Peyer's patch (tissue), 4 donors: ENCODE results near the gene ZFHX3.

Experiments used
- POLR2A ChIP-seq, 2 donors: fragments of 450-650 bp; IDR thresholded peaks; one replicate each; pipeline ENCODE4 v1.5.1; 2017; ENCODE audit warnings: antibody characterized with exemption in 2 of 2, mild to moderate bottlenecking in 2 of 2, moderate library complexity in 2 of 2
- TF ChIP-seq, protein P1 (sequence below), 6 experiments: fragments of 450-650 bp in 4 of 6; fragments of 200-600 bp in 2 of 6; sonication (generic) in 1 of 6; IDR thresholded peaks; one replicate each; pipeline ENCODE4 v1.5.1; 2017 to 2019; ENCODE audit warnings: antibody characterized with exemption in 6 of 6, mild to moderate bottlenecking in 3 of 6, moderate library complexity in 1 of 6

DNA sequence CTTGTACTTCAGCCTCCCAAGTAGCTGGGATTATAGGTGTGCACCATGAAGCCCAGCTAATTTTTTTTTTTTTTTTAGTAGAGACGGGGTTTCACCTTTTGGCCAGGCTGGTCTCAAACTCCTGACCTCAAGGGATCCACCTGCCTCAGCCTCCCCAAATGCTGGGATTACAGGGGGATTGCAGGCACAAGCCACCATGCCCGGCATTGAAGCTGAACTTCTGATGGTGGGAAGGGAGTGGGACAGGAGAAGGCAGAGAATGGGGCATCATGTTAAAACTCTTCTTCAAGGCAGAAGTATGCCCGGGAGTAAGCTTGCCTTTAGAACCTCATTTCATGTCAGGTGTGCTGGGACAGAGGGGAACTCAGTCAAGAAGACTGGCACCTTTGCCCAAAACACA, 48.6 kb upstream of the ZFHX3 start:
- no peak for TF ChIP-seq POLR2A (IDR thresholded peaks at IDR 0.05)
- TF ChIP-seq, protein P1, sequence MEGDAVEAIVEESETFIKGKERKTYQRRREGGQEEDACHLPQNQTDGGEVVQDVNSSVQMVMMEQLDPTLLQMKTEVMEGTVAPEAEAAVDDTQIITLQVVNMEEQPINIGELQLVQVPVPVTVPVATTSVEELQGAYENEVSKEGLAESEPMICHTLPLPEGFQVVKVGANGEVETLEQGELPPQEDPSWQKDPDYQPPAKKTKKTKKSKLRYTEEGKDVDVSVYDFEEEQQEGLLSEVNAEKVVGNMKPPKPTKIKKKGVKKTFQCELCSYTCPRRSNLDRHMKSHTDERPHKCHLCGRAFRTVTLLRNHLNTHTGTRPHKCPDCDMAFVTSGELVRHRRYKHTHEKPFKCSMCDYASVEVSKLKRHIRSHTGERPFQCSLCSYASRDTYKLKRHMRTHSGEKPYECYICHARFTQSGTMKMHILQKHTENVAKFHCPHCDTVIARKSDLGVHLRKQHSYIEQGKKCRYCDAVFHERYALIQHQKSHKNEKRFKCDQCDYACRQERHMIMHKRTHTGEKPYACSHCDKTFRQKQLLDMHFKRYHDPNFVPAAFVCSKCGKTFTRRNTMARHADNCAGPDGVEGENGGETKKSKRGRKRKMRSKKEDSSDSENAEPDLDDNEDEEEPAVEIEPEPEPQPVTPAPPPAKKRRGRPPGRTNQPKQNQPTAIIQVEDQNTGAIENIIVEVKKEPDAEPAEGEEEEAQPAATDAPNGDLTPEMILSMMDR (IDR thresholded peaks at IDR 0.05) = no peak
